Activated CD8-positive, alpha-beta memory T cell treated with anti-CD3 and anti-CD28 coated beads, Interleukin-2, amount 10 ng/mL, durations not matched to agents 7 days and 5 days (primary cell): ENCODE data around the gene YDJC. TPM values are rescaled to one million over a fixed set of nuclear protein-coding genes. Genes with fewer than 3 reads are reported as not detected.
A peak's percentile ranks its signal among the peaks of the same experiment; 100 is the strongest.
"Not testable (repeated sequence)": the region's sequence is repeated elsewhere in the genome, so short reads cannot be mapped to it uniquely, and the experiment has no call there.

Source experiments
- ATAC-seq: fragments of 150-1000 bp; cut with Tn5 transposase; one replicate; pipeline ENCODE4 v1.10.0; 2021; ENCODE audit warnings: moderate library complexity
- CTCF ChIA-PET: fragments of 350-600 bp; sonication (Branson Sonifier 250); formaldehyde crosslinking; loops from one replicate; lab custom pipeline; 2021; ENCODE audit warnings: antibody characterized with exemption; lab: Charles Lee
- DNase-seq: peaks from one replicate; pipeline ENCODE4 v3.0.0-alpha.2; 2020
- H3K27ac Mint-ChIP-seq: one replicate; pipeline ENCODE4 v1.8.0; 2021; ENCODE audit warnings: mild to moderate bottlenecking, mixed read lengths
- H3K27me3 Mint-ChIP-seq: one replicate; pipeline ENCODE4 v1.8.0; 2021; ENCODE audit warnings: mixed read lengths
- H3K36me3 Mint-ChIP-seq: one replicate; pipeline ENCODE4 v1.8.0; 2021; ENCODE audit warnings: mild to moderate bottlenecking, mixed read lengths
- H3K4me1 Mint-ChIP-seq: one replicate; pipeline ENCODE4 v1.8.0; 2021; ENCODE audit warnings: mixed read lengths
- H3K4me3 Mint-ChIP-seq: one replicate; pipeline ENCODE4 v1.8.0; 2021; ENCODE audit warnings: mild to moderate bottlenecking, moderate library complexity, mixed read lengths
- H3K9me3 Mint-ChIP-seq: one replicate; pipeline ENCODE4 v1.8.0; 2022; ENCODE audit warnings: low read depth, mixed read lengths
- total RNA-seq, 2 experiments: library from RNA; stranded (reverse); gene quantifications; one replicate each; pipeline ENCODE4 v1.2.3, GENCODE V29; 2021

Gene YDJC
- 10 to 100 TPM; 43.7 to 44.3 TPM for total RNA-seq

GRCh38 chr22:21629255-21630149 is at the start of gene YDJC:
Gene YDJC (minus strand): TSS chr22:21630022. CDS start chr22:21630014, 8 bp downstream.
- CTCF ChIA-PET = interaction anchor here (0.6 to 9.7 kb wide), 25 partner anchors 8 to 145 kb away, joined by 3 to 241 read pairs (median 6); partner anchors contain the start of genes PPIL2, SDF2L1 and UBE2L3
- peak; percentile 84 for ATAC-seq

GRCh38 chr22:21679383-21679782 is 49.6 kb upstream of the YDJC start:
- ATAC-seq = no peak
- H3K36me3 Mint-ChIP-seq = peaks cover 21% of the 10 kb centered on the region

More at GRCh38 chr22:21629255-21630149, at the start of gene YDJC:
- H3K9me3 Mint-ChIP-seq = no peaks in the 10 kb centered on the region
- DNase-seq = peak; percentile 96
- H3K27ac Mint-ChIP-seq = peak within 1 kb of the TSS; percentile 93
- H3K27me3 Mint-ChIP-seq = no peaks in the 10 kb centered on the region
- H3K4me3 Mint-ChIP-seq = peak within 1 kb of the TSS; percentile 86
- H3K4me1 Mint-ChIP-seq = peaks cover 47% of the 10 kb centered on the region
- peaks cover 15% of the 10 kb centered on the region for H3K36me3 Mint-ChIP-seq

GRCh38 chr22:21678842-21679241 is 49.0 kb upstream of the YDJC start:
- H3K27me3 Mint-ChIP-seq, H3K4me1 Mint-ChIP-seq, H3K4me3 Mint-ChIP-seq, DNase-seq, H3K9me3 Mint-ChIP-seq, H3K27ac Mint-ChIP-seq, CTCF ChIA-PET, ATAC-seq: not testable (repeated sequence)
- peaks cover 23% of the 10 kb centered on the region for H3K36me3 Mint-ChIP-seq

More at GRCh38 chr22:21679383-21679782, 49.6 kb upstream of the YDJC start:
- no peak for DNase-seq
- CTCF ChIA-PET = no interaction called here
- Mint-ChIP-seq H3K27me3 (no peaks in the 10 kb centered on the region), H3K27ac (no peak overlapping the region), H3K9me3 (no peaks in the 10 kb centered on the region), H3K4me3 (no peak overlapping the region), H3K4me1 (no peaks in the 10 kb centered on the region)

- peaks cover 27% of the 10 kb centered on the region for H3K36me3 Mint-ChIP-seq
- CTCF ChIA-PET = no interaction called here
These were observed 48.0 kb upstream of the YDJC start for GRCh38 chr22:21677606-21678443.

GRCh38 chr22:21674638-21675245 is 44.9 kb upstream of the YDJC start:
- H3K4me3 Mint-ChIP-seq = no peak overlapping the region
- H3K9me3 Mint-ChIP-seq = no peaks in the 10 kb centered on the region
- CTCF ChIA-PET = interaction anchor here (0.8 kb wide), 1 partner anchor 23 kb away, joined by 3 read pairs; no protein-coding TSS in a partner anchor
- H3K36me3 Mint-ChIP-seq = peaks cover 42% of the 10 kb centered on the region
- H3K4me1 Mint-ChIP-seq = peaks cover 3% of the 10 kb centered on the region
- no peaks in the 10 kb centered on the region for H3K27me3 Mint-ChIP-seq
- DNase-seq = no peak
- no peak overlapping the region for H3K27ac Mint-ChIP-seq
- ATAC-seq = no peak

More at GRCh38 chr22:21677606-21678443, 48.0 kb upstream of the YDJC start:
- Mint-ChIP-seq H3K4me3 (no peak overlapping the region), H3K4me1 (no peaks in the 10 kb centered on the region), H3K9me3 (no peaks in the 10 kb centered on the region), H3K27me3 (no peaks in the 10 kb centered on the region), H3K27ac (no peak overlapping the region)
- ATAC-seq (no peak), DNase-seq (no peak)

- Mint-ChIP-seq H3K27me3 (no peaks in the 10 kb centered on the region), H3K27ac (no peak overlapping the region), H3K9me3 (no peaks in the 10 kb centered on the region), H3K36me3 (peaks cover 44% of the 10 kb centered on the region), H3K4me1 (peaks cover 7% of the 10 kb centered on the region), H3K4me3 (no peak overlapping the region)
- CTCF ChIA-PET = no interaction called here
- DNase-seq (no peak), ATAC-seq (no peak)
These were observed 43.9 kb upstream of the YDJC start for GRCh38 chr22:21673534-21674321.

- Mint-ChIP-seq H3K27me3 (no peaks in the 10 kb centered on the region), H3K4me1 (peaks cover 16% of the 10 kb centered on the region), H3K27ac (no peak overlapping the region), H3K4me3 (no peak overlapping the region), H3K36me3 (peaks cover 44% of the 10 kb centered on the region), H3K9me3 (no peaks in the 10 kb centered on the region)
- CTCF ChIA-PET = no interaction called here
- ATAC-seq (no peak), DNase-seq (no peak)
These were observed 42.3 kb upstream of the YDJC start for GRCh38 chr22:21672107-21672629.

- Mint-ChIP-seq H3K36me3 (peaks cover 23% of the 10 kb centered on the region), H3K4me1 (peaks cover 27% of the 10 kb centered on the region), H3K27me3 (no peaks in the 10 kb centered on the region), H3K4me3 (no peak overlapping the region), H3K27ac (no peak overlapping the region), H3K9me3 (no peaks in the 10 kb centered on the region)
- CTCF ChIA-PET = interaction anchor here (1.3 kb wide), 1 partner anchor 40 kb away, joined by 3 read pairs; no protein-coding TSS in a partner anchor
- ATAC-seq (no peak), DNase-seq (no peak)
These were observed 39.2 kb upstream of the YDJC start for GRCh38 chr22:21669026-21669425.

GRCh38 chr22:21666786-21667185 is 37.0 kb upstream of the YDJC start:
- no peak for ATAC-seq
- CTCF ChIA-PET = interaction anchor here (1.7 to 2.3 kb wide), 3 partner anchors 24 to 272 kb away, joined by 5 to 10 read pairs (median 6); partner anchors contain the start of gene YDJC
- Mint-ChIP-seq H3K4me3 (peak overlapping the region; percentile 96), H3K27me3 (no peaks in the 10 kb centered on the region), H3K4me1 (peaks cover 27% of the 10 kb centered on the region), H3K9me3 (no peaks in the 10 kb centered on the region), H3K27ac (peak overlapping the region; percentile 98), H3K36me3 (peaks cover 10% of the 10 kb centered on the region)
- DNase-seq = no peak

- Mint-ChIP-seq H3K36me3 (peaks cover 4% of the 10 kb centered on the region), H3K27ac (peak overlapping the region; percentile 98), H3K4me1 (peaks cover 25% of the 10 kb centered on the region), H3K9me3 (no peaks in the 10 kb centered on the region), H3K27me3 (no peaks in the 10 kb centered on the region), H3K4me3 (peak overlapping the region; percentile 96)
- ATAC-seq = no peak
- DNase-seq = no peak
- CTCF ChIA-PET = interaction anchor here (0.9 to 2.3 kb wide), 10 partner anchors 12 to 287 kb away, joined by 3 to 10 read pairs (median 4); partner anchors contain the start of genes PPM1F, SDF2L1 and YDJC
These were observed 35.4 kb upstream of the YDJC start for GRCh38 chr22:21665047-21665851.

GRCh38 chr22:21663738-21664137 is 33.9 kb upstream of the YDJC start:
- DNase-seq (no peak), ATAC-seq (no peak)
- CTCF ChIA-PET = interaction anchor here (0.8 kb wide), 1 partner anchor 21 kb away, joined by 3 read pairs; the partner anchor contains the start of gene SDF2L1
- Mint-ChIP-seq H3K27me3 (no peaks in the 10 kb centered on the region), H3K4me3 (no peak overlapping the region), H3K36me3 (peaks cover 2% of the 10 kb centered on the region), H3K9me3 (no peaks in the 10 kb centered on the region), H3K4me1 (peaks cover 22% of the 10 kb centered on the region), H3K27ac (no peak overlapping the region)
